HepG2 (cell line): ENCODE data around the gene ANAPC10. TPM values are rescaled to one million over a fixed set of nuclear protein-coding genes. Genes with fewer than 3 reads are reported as not detected.

Source experiments
- ATAC-seq: fragments of 200-7000 bp; cut with Tn5 transposase; 3 replicates; pipeline ENCODE4 v1.9.1; 2020; ENCODE audit warnings: mild to moderate bottlenecking, moderate library complexity
- BruUV-seq: library from RNA; stranded (reverse); fragments of 400-500 nt; replicated peaks from 2 replicates; lab custom pipeline; 2021; lab: Mats Ljungman, UMichigan
- CTCF ChIA-PET: fragments of 300-600 bp; formaldehyde crosslinking; extraction: SDS; loops from one replicate; lab custom pipeline; 2021; ENCODE audit warnings: low total read pairs, inconsistent platforms, low intra/inter-chr PET ratio; lab: Yijun Ruan, JAX
- POLR2A ChIA-PET: fragments of 350-600 bp; sonication (Branson Sonifier 250); formaldehyde crosslinking; loops from one replicate; lab custom pipeline; 2020; ENCODE audit warnings: antibody characterized with exemption, inconsistent platforms; lab: Yijun Ruan, JAX
- DNase-seq: peaks from one replicate; pipeline ENCODE4 v3.0.0-alpha.2; 2015; ENCODE audit warnings: low spot score
- FAIRE-seq: peaks from 3 replicates; lab custom pipeline; 2011; peaks lifted over from hg19 to GRCh38; lab: Jason Lieb, UNC
- H2AFZ ChIP-seq: one replicate; pipeline ENCODE4 v1.6.1; 2011; ENCODE audit warnings: low read length, inconsistent platforms
- H3K27ac ChIP-seq: fragments of 300-600 bp; 3 replicates; pipeline ENCODE4 v1.8.0; 2011; ENCODE audit warnings: mixed run types, mild to moderate bottlenecking, mixed read lengths, low read length, inconsistent platforms; ENCODE audit not compliant: insufficient read depth; ENCODE audit errors: extremely low read length
- H3K27me3 ChIP-seq, 2 experiments: fragments of 200-600 bp in 1 of 2; 2 replicates in 1 of 2; 3 replicates in 1 of 2; pipeline versions ENCODE4 v1.6.0 to v1.8.0; 2011; ENCODE audit warnings: low read length in 2 of 2, mild to moderate bottlenecking in 2 of 2, moderate library complexity in 2 of 2, inconsistent platforms in 1 of 2; ENCODE audit not compliant: insufficient read depth in 2 of 2, control insufficient read depth in 1 of 2
- H3K36me3 ChIP-seq, 2 experiments: fragments of 200-600 bp in 1 of 2; replicated peaks in 1 of 2; 2 replicates in 1 of 2; 3 replicates in 1 of 2; pipeline versions ENCODE4 v1.5.1 to v1.8.0; 2011; ENCODE audit warnings: low read length in 2 of 2, inconsistent platforms in 1 of 2; ENCODE audit not compliant: insufficient read depth in 2 of 2, control insufficient read depth in 1 of 2
- H3K4me1 ChIP-seq: 2 replicates; pipeline ENCODE4 v1.5.1; 2012; ENCODE audit warnings: low read length, inconsistent platforms; ENCODE audit not compliant: insufficient read depth
- H3K4me2 ChIP-seq: 2 replicates; pipeline ENCODE4 v1.6.0; 2011; ENCODE audit warnings: low read depth, low read length, inconsistent platforms
- H3K4me3 ChIP-seq, 3 experiments: fragments of 200-600 bp in 1 of 3; sonication (generic), shearing (Covaris generic) in 1 of 3; replicated peaks in 1 of 3; 2 replicates each; pipeline ENCODE4 v1.5.1; 2011 to 2016; ENCODE audit warnings: low read length in 3 of 3, inconsistent platforms in 2 of 3, low read depth in 2 of 3, mild to moderate bottlenecking in 2 of 3, control low read depth in 1 of 3, mixed read lengths in 1 of 3; ENCODE audit not compliant: insufficient read depth in 1 of 3
- H3K79me2 ChIP-seq: one replicate; pipeline ENCODE4 v1.6.1; 2011; ENCODE audit warnings: low read length, inconsistent platforms; ENCODE audit not compliant: insufficient read depth
- H3K9ac ChIP-seq: 2 replicates; pipeline ENCODE4 v1.6.0; 2011; ENCODE audit warnings: mild to moderate bottlenecking, low read depth, low read length, inconsistent platforms; ENCODE audit not compliant: insufficient read depth
- H3K9me3 ChIP-seq: 2 replicates; pipeline ENCODE4 v1.5.1; 2012; ENCODE audit warnings: mild to moderate bottlenecking, low read length
- H4K20me1 ChIP-seq: 2 replicates; pipeline ENCODE4 v1.6.0; 2011; ENCODE audit warnings: inconsistent platforms, mild to moderate bottlenecking, low read length, moderate library complexity; ENCODE audit not compliant: insufficient read depth
- FOSL2 ChIP-seq: sonication (generic); formaldehyde crosslinking; IDR thresholded peaks from 2 replicates; pipeline ENCODE4 v1.4.0; 2020; ENCODE audit warnings: missing genetic modification reagents
- MNT ChIP-seq: fragments of 450-650 bp; IDR thresholded peaks from 2 replicates; pipeline ENCODE4 v1.6.1; 2016
- SOX6 ChIP-seq, 2 experiments: fragments of 450-650 bp in 1 of 2; sonication (generic) in 1 of 2; formaldehyde crosslinking in 1 of 2; IDR thresholded peaks; 2 replicates each; pipeline versions ENCODE4 v1.4.0 to v1.6.1; 2017 to 2020; ENCODE audit warnings: antibody characterized with exemption in 1 of 2, mild to moderate bottlenecking in 1 of 2, missing genetic modification reagents in 1 of 2
- TCF7 ChIP-seq: sonication (generic); IDR thresholded peaks from 2 replicates; pipeline ENCODE4 v1.6.1; 2016; ENCODE audit warnings: antibody characterized with exemption, low read depth
- ZBTB38 ChIP-seq: sonication (generic); formaldehyde crosslinking; IDR thresholded peaks from 2 replicates; pipeline ENCODE4 v1.5.1; 2020; ENCODE audit warnings: mild to moderate bottlenecking, missing genetic modification reagents
- ZBTB4 ChIP-seq: sonication (generic); formaldehyde crosslinking; IDR thresholded peaks from 2 replicates; pipeline ENCODE4 v1.4.0; 2020; ENCODE audit warnings: missing genetic modification reagents, mild to moderate bottlenecking, borderline replicate concordance
- ZNF264 ChIP-seq: sonication (generic); formaldehyde crosslinking; IDR thresholded peaks from 2 replicates; pipeline ENCODE4 v1.4.0; 2020; ENCODE audit warnings: missing genetic modification reagents
- ZNF605 ChIP-seq: sonication (generic); formaldehyde crosslinking; IDR thresholded peaks from 2 replicates; pipeline ENCODE4 v1.8.0; 2022; ENCODE audit warnings: mild to moderate bottlenecking, missing genetic modification reagents
- ZNF672 ChIP-seq: sonication (generic); formaldehyde crosslinking; IDR thresholded peaks from 2 replicates; pipeline ENCODE4 v1.8.1; 2022; ENCODE audit warnings: missing genetic modification reagents
- WGBS: methylation state at CpG from one replicate; pipeline ENCODE4 v1.1.6; 2017; ENCODE audit warnings: low lambda C conversion rate; 5-methylcytosine and 5-hydroxymethylcytosine counted together
- in situ Hi-C: cut with HindIII; loops from 2 replicates; pipeline ENCODE4 v1.10.0; 2017; ENCODE audit warnings: low pct_unique_long_range_greater_than_20kb; ENCODE audit not compliant: extremely low pct_ligation_motif_present
- intact Hi-C: fragments of 100-400 bp; cut with micrococcal nuclease; formaldehyde crosslinking; loops from one replicate; pipeline ENCODE4 v1.10.0; 2022; ENCODE audit not compliant: unreplicated experiment
- polyA plus RNA-seq, 8 experiments: library from polyadenylated mRNA; depleted of rRNA in 3 of 8; stranded (reverse) in 7 of 8; unstranded in 1 of 8; fragments of >200 nt; fragmentation: Illumina TruSeq in 4 of 8; extraction: Trizol in 4 of 8; gene quantifications; 2 replicates each; pipeline versions ENCODE4 v1.2.1 to v1.2.3, GENCODE V29; 2011 to 2016; ENCODE audit warnings: low read depth in 4 of 8, missing spikeins in 1 of 8, mixed read lengths in 1 of 8; ENCODE audit not compliant: insufficient read depth in 1 of 8
- total RNA-seq, 5 experiments: library from RNA; depleted of rRNA; stranded (reverse); fragments of >200 nt; fragmentation: Illumina TruSeq; extraction: Trizol; gene quantifications; 2 replicates each; pipeline ENCODE4 v1.2.3, GENCODE V29; 2016; ENCODE audit warnings: low read depth in 1 of 5

ANAPC10 gene
- total and polyA plus RNA-seq, 2 of the 13 experiments (the other 11 are each of a cell fraction or from before 2014, with no cell fraction given): 21.9 to 32.7 TPM

GRCh38 chr4:145034727-145035211 is 63.2 kb downstream of the ANAPC10 start:
- Histone ChIP-seq H3K4me1 (0 out of 2 replicates have a peak, but pooled peaks cover 4% of the 10 kb centered on the region), H4K20me1 (no peaks in the 10 kb centered on the region), H3K27me3 (no peaks in the 10 kb centered on the region), H3K4me2 (no peak overlapping the region), H2AFZ (no peak overlapping the region), H3K4me3 (no peak overlapping the region), H3K79me2 (no peaks in the 10 kb centered on the region), H3K36me3 (peaks cover 3 to 14% of the 10 kb centered on the region in 2 experiments; a peak in 3 of 5 replicates), H3K9me3 (no peaks in the 10 kb centered on the region), H3K9ac (no peak overlapping the region), H3K27ac (no peak overlapping the region)
- no TSS peak for BruUV-seq
- WGBS: 97% methylated on average over 6 of the region's 6 CpGs
- ChIA-PET POLR2A (no interaction called here), CTCF (no interaction called here)
- FAIRE-seq (no peak), ATAC-seq (no peak), DNase-seq (no peak)
- in situ Hi-C loops: no loop called here
- TF ChIP-seq ZBTB4 (CRISPR knock-in tag) (no peak), FOSL2 (CRISPR knock-in tag) (0 out of 2 replicates have a peak, but pooled peaks have one; percentile 23)
- intact Hi-C loops: no loop called here

GRCh38 chr4:145019346-145019745 is 78.7 kb downstream of the ANAPC10 start:
- Histone ChIP-seq H3K27me3 (no peaks in the 10 kb centered on the region), H3K27ac (no peak overlapping the region), H3K9me3 (no peaks in the 10 kb centered on the region), H3K36me3 (no peaks in the 10 kb centered on the region), H2AFZ (no peak overlapping the region), H3K4me2 (no peak overlapping the region), H4K20me1 (no peaks in the 10 kb centered on the region), H3K79me2 (no peaks in the 10 kb centered on the region), H3K4me1 (no peaks in the 10 kb centered on the region), H3K9ac (no peak overlapping the region), H3K4me3 (no peak overlapping the region)
- in situ Hi-C loops (no loop called here), intact Hi-C loops (no loop called here)
- no TSS peak for BruUV-seq
- FAIRE-seq (no peak), ATAC-seq (no peak), DNase-seq (no peak)
- WGBS: 67% methylated on average over 1 of the region's 1 CpG
- ChIA-PET CTCF (no interaction called here), POLR2A (no interaction called here)
- TF ChIP-seq MNT: no peak
- TF ChIP-seq ZNF605 (CRISPR knock-in tag): no peak
- TF ChIP-seq ZNF672 (CRISPR knock-in tag): no peak
- TF ChIP-seq SOX6 (IDR thresholded peaks at IDR 0.05): no peak
- TF ChIP-seq SOX6 (CRISPR knock-in tag; IDR thresholded peaks at IDR 0.05): no peak
- no peak for TF ChIP-seq TCF7
- TF ChIP-seq ZNF264 (CRISPR knock-in tag): no peak
- TF ChIP-seq ZBTB38: no peak
